Stomach (tissue), 4 donors: Measurements from ENCODE around the gene PPP1R1C.

Source experiments
- CTCF ChIP-seq, 7 experiments: fragments of 450-650 bp in 4 of 7; fragments of 200-600 bp in 3 of 7; sonication (generic) in 3 of 7; IDR thresholded peaks; one replicate each; pipeline ENCODE4 v1.5.1; 2016 to 2019; ENCODE audit warnings: antibody characterized with exemption in 7 of 7, control low read depth in 2 of 7, mild to moderate bottlenecking in 1 of 7
- EP300 ChIP-seq: sonication (generic); formaldehyde crosslinking; IDR thresholded peaks from one replicate; pipeline ENCODE4 v1.6.1; 2017; ENCODE audit warnings: antibody characterized with exemption
- POLR2A ChIP-seq, 4 donors: fragments of 450-650 bp; IDR thresholded peaks; one replicate each; pipeline ENCODE4 v1.6.1; 2016; ENCODE audit warnings: antibody characterized with exemption in 4 of 4, control low read depth in 2 of 4, mild to moderate bottlenecking in 1 of 4, moderate library complexity in 1 of 4
- POLR2AphosphoS5 ChIP-seq, 3 donors: sonication (generic); formaldehyde crosslinking; IDR thresholded peaks; one replicate each; pipeline ENCODE4 v1.6.1; 2016; ENCODE audit warnings: antibody characterized with exemption in 3 of 3

GRCh38 chr2:182097571-182098164, 112.0 kb downstream of the PPP1R1C start:
- TF ChIP-seq CTCF (IDR thresholded peaks at IDR 0.05) (no peak), POLR2A (IDR thresholded peaks at IDR 0.05) (no peak), EP300 (no peak), POLR2AphosphoS5 (IDR thresholded peaks at IDR 0.05) (no peak)
